Measurements from ENCODE around the gene TP53BP1. TPM values are rescaled to one million over a fixed set of nuclear protein-coding genes. Genes with fewer than 3 reads are reported as not detected.

Gene TP53BP1
- total and polyA plus RNA-seq, 2 of the 13 experiments (the other 11 are each of a cell fraction or from before 2014, with no cell fraction given), result 17.1 to 17.4 TPM

DNA sequence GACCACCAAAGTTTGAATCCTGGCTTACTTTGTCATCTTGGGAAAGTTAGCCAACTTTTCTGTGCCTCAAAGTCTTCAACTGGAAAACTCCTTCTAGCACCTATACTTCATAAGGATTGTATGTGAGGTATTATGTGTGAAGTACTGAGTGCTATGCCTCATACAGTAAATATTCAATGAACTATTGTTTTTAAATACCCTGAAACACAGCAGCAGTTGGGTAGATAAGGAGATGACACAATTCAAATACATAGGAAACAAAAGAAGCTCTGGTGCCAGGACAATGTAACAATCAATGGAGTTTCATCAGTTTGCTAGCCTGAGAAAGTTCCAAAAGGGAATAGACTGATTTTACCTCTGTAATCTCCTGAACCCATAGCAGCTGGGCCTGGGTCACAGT lies 78.8 kb downstream of the TP53BP1 start:
- ChIA-PET POLR2A (no interaction called here), CTCF (ENCODE audit: low intra/inter-chr PET ratio, low total read pairs) (no interaction called here)
- H3K79me2 ChIP-seq (ENCODE audit: insufficient read depth, low read length), result no peaks in the 10 kb centered on the region
- intact Hi-C loops (cut with micrococcal nuclease; ENCODE audit: unreplicated experiment) (no loop called here), in situ Hi-C loops (cut with HindIII; ENCODE audit: extremely low pct_ligation_motif_present, low pct_unique_long_range_greater_than_20kb) (no loop called here)
- no peak for TF ChIP-seq ZFAT (CRISPR knock-in tag; conservative IDR thresholded peaks at IDR 0.05)
- TF ChIP-seq, protein P1, sequence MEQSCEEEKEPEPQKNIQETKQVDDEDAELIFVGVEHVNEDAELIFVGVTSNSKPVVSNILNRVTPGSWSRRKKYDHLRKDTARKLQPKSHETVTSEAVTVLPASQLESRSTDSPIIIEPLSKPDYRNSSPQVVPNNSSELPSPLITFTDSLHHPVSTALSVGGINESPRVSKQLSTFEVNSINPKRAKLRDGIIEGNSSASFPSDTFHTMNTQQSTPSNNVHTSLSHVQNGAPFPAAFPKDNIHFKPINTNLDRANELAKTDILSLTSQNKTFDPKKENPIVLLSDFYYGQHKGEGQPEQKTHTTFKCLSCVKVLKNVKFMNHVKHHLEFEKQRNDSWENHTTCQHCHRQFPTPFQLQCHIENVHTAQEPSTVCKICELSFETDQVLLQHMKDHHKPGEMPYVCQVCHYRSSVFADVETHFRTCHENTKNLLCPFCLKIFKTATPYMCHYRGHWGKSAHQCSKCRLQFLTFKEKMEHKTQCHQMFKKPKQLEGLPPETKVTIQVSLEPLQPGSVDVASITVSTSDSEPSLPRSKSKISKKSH (CRISPR knock-in tag; IDR thresholded peaks at IDR 0.05; ENCODE audit: borderline replicate concordance), result no peak
- no peak for TF ChIP-seq NR1H2 (CRISPR knock-in tag; IDR thresholded peaks at IDR 0.05; ENCODE audit: borderline replicate concordance, low read depth)
- TF ChIP-seq NFIC (IDR thresholded peaks at IDR 0.05; ENCODE audit: low read length), result no peak
- TF ChIP-seq TEAD3 (CRISPR knock-in tag; optimal IDR thresholded peaks at IDR 0.05; ENCODE audit: borderline replicate concordance), result no peak
- no peak for TF ChIP-seq TBP (CRISPR knock-in tag; IDR thresholded peaks at IDR 0.05)
- no peak for TF ChIP-seq MIXL1 (CRISPR knock-in tag; IDR thresholded peaks at IDR 0.05)
- no peaks in the 10 kb centered on the region for H3K4me1 ChIP-seq (ENCODE audit: insufficient read depth, low read length)
- BruUV-seq (replicated peaks), result no TSS peak
- no peak for FAIRE-seq
- no peak overlapping the region for H3K4me3 ChIP-seq (replicated peaks in 1 of 3; ENCODE audit: insufficient read depth in 1 of 3, low read depth in 2 of 3, low read length in 3 of 3)
- H3K9me3 ChIP-seq (ENCODE audit: low read length), result no peaks in the 10 kb centered on the region
- no peak overlapping the region for H3K4me2 ChIP-seq (ENCODE audit: low read depth, low read length)
- H3K27me3 ChIP-seq (ENCODE audit: control insufficient read depth in 1 of 2, insufficient read depth in 2 of 2, low read length in 2 of 2), result no peaks in the 10 kb centered on the region
- DNase-seq (ENCODE audit: low spot score), result no peak
- H3K36me3 ChIP-seq (replicated peaks in 1 of 2; ENCODE audit: control insufficient read depth in 1 of 2, insufficient read depth in 2 of 2, low read length in 2 of 2), result peaks cover 10 to 34% of the 10 kb centered on the region in 2 experiments
- H4K20me1 ChIP-seq (ENCODE audit: insufficient read depth, low read length), result no peaks in the 10 kb centered on the region
- H3K9ac ChIP-seq (ENCODE audit: insufficient read depth, low read depth, low read length), result no peak overlapping the region
- H2AFZ ChIP-seq (ENCODE audit: low read length), result no peak overlapping the region
- no peak for ATAC-seq
- H3K27ac ChIP-seq (ENCODE audit: extremely low read length, insufficient read depth, low read length), result no peak overlapping the region

DNA sequence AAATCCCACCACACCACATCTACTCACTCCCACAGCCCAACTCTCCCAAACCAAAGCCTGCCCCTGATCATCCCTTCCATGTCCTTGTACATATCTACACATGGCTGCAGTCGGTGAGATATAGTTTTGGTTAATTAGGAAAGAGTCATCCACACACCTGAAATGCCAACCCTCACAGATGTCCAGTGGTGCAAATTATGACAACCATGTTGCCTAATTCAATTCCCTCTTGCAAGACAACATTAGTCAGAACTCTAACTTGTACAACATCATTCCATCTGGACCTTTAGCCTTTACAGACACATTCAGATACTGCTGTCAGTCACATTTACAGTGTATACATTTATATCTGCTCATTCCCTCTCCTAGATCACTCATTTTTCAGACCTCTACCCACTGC lies 80.9 kb downstream of the TP53BP1 start:
- no peak for FAIRE-seq
- ChIA-PET CTCF (ENCODE audit: low intra/inter-chr PET ratio, low total read pairs) (no interaction called here), POLR2A (no interaction called here)
- WGBS (ENCODE audit: low lambda C conversion rate), result 100% methylated on average over 1 of the region's 1 CpG
- H3K27ac ChIP-seq (ENCODE audit: extremely low read length, insufficient read depth, low read length), result no peak overlapping the region
- peaks cover 18 to 55% of the 10 kb centered on the region in 2 experiments for H3K36me3 ChIP-seq (replicated peaks in 1 of 2; ENCODE audit: control insufficient read depth in 1 of 2, insufficient read depth in 2 of 2, low read length in 2 of 2)
- H4K20me1 ChIP-seq (ENCODE audit: insufficient read depth, low read length), result no peaks in the 10 kb centered on the region
- BruUV-seq (replicated peaks), result no TSS peak
- ATAC-seq, result no peak
- in situ Hi-C loops (cut with HindIII; ENCODE audit: extremely low pct_ligation_motif_present, low pct_unique_long_range_greater_than_20kb) (no loop called here), intact Hi-C loops (cut with micrococcal nuclease; ENCODE audit: unreplicated experiment) (no loop called here)
- H3K4me3 ChIP-seq (replicated peaks in 1 of 3; ENCODE audit: insufficient read depth in 1 of 3, low read depth in 2 of 3, low read length in 3 of 3), result no peak overlapping the region
- H3K79me2 ChIP-seq (ENCODE audit: insufficient read depth, low read length), result no peaks in the 10 kb centered on the region
- H3K4me1 ChIP-seq (ENCODE audit: insufficient read depth, low read length), result no peaks in the 10 kb centered on the region
- no peak for DNase-seq (ENCODE audit: low spot score)
- H3K27me3 ChIP-seq (ENCODE audit: control insufficient read depth in 1 of 2, insufficient read depth in 2 of 2, low read length in 2 of 2), result no peaks in the 10 kb centered on the region
- H3K9me3 ChIP-seq (ENCODE audit: low read length), result no peaks in the 10 kb centered on the region
- H3K4me2 ChIP-seq (ENCODE audit: low read depth, low read length), result no peak overlapping the region
- no peak overlapping the region for H3K9ac ChIP-seq (ENCODE audit: insufficient read depth, low read depth, low read length)
- H2AFZ ChIP-seq (ENCODE audit: low read length), result no peak overlapping the region
- TF ChIP-seq NFKBIZ (CRISPR knock-in tag; IDR thresholded peaks at IDR 0.05), result no peak
- no peak for TF ChIP-seq ARID2 (CRISPR knock-in tag; IDR thresholded peaks at IDR 0.05; ENCODE audit: borderline replicate concordance)
- TF ChIP-seq MAZ (IDR thresholded peaks at IDR 0.05; ENCODE audit: borderline replicate concordance, low read depth, low read length), result no peak
- no peak for TF ChIP-seq MAZ (CRISPR knock-in tag; IDR thresholded peaks at IDR 0.05; ENCODE audit: low read depth)
- TF ChIP-seq SMC3 (IDR thresholded peaks at IDR 0.05; ENCODE audit: low read length), result no peak
- no peak for TF ChIP-seq RFX1 (IDR thresholded peaks at IDR 0.05)
- TF ChIP-seq SMAD3 (CRISPR knock-in tag; IDR thresholded peaks at IDR 0.05), result no peak
- TF ChIP-seq NONO (IDR thresholded peaks at IDR 0.05), result no peak
- TF ChIP-seq NONO (CRISPR knock-in tag; conservative IDR thresholded peaks at IDR 0.05), result no peak
- no peak for TF ChIP-seq SIN3A (IDR thresholded peaks at IDR 0.05; ENCODE audit: borderline replicate concordance, low read depth, low read length)
- TF ChIP-seq SYNCRIP (IDR thresholded peaks at IDR 0.05; ENCODE audit: insufficient read depth, low read depth, low read length), result no peak
- no peak for TF ChIP-seq PRMT3 (CRISPR knock-in tag; IDR thresholded peaks at IDR 0.05; ENCODE audit: borderline replicate concordance, low read depth)
- TF ChIP-seq ZNF264 (CRISPR knock-in tag; IDR thresholded peaks at IDR 0.05), result no peak
- no peak for TF ChIP-seq SP140L (CRISPR knock-in tag; IDR thresholded peaks at IDR 0.05; ENCODE audit: borderline replicate concordance)
- no peak for TF ChIP-seq ZNF160 (CRISPR knock-in tag; IDR thresholded peaks at IDR 0.05)

All from HepG2 (cell line).